Suprapubic skin (tissue), 4 donors: ENCODE results near the gene LRIG1. TPM values are rescaled to one million over a fixed set of nuclear protein-coding genes. Genes with fewer than 3 reads are reported as not detected.

Experiments used
- DNase-seq, 2 donors: peaks; one replicate each; pipeline ENCODE4 v3.0.0-alpha.2; 2019; ENCODE audit warnings: low spot score in 2 of 2
- H3K27ac ChIP-seq: fragments of 200-600 bp; sonication (generic); one replicate; pipeline ENCODE4 v1.5.1; 2019
- H3K27me3 ChIP-seq: fragments of 200-600 bp; sonication (generic); one replicate; pipeline ENCODE4 v1.5.1; 2019
- H3K36me3 ChIP-seq: fragments of 200-600 bp; sonication (generic); one replicate; pipeline ENCODE4 v1.5.1; 2019
- H3K4me1 ChIP-seq: fragments of 200-600 bp; sonication (generic); one replicate; pipeline ENCODE4 v1.5.1; 2019
- H3K4me3 ChIP-seq: fragments of 200-600 bp; sonication (generic); one replicate; pipeline ENCODE4 v1.5.1; 2019; ENCODE audit warnings: mild to moderate bottlenecking
- H3K9me3 ChIP-seq: fragments of 200-600 bp; sonication (generic); one replicate; pipeline ENCODE4 v1.5.1; 2019
- EP300 ChIP-seq: sonication (generic); formaldehyde crosslinking; IDR thresholded peaks from one replicate; pipeline ENCODE4 v1.6.1; 2017; ENCODE audit warnings: antibody characterized with exemption
- POLR2A ChIP-seq, 2 donors: fragments of 450-650 bp; IDR thresholded peaks; one replicate each; pipeline ENCODE4 v1.6.1; 2017; ENCODE audit warnings: antibody characterized with exemption in 2 of 2, mild to moderate bottlenecking in 2 of 2, moderate library complexity in 2 of 2
- POLR2AphosphoS5 ChIP-seq, 3 donors: sonication (generic); formaldehyde crosslinking; IDR thresholded peaks; one replicate each; pipeline ENCODE4 v1.6.1; 2017; ENCODE audit warnings: antibody characterized with exemption in 3 of 3
- WGBS: methylation state at CpG from one replicate; pipeline ENCODE4 v1.1.5; 2018; 5-methylcytosine and 5-hydroxymethylcytosine counted together
- total RNA-seq, 4 donors: library from RNA; depleted of rRNA; stranded (reverse); fragments of >200 nt; gene quantifications; one replicate each; pipeline ENCODE4 v1.1.0, GENCODE V29; 2016
- TF ChIP-seq, protein P1 (sequence below), 2 donors: fragments of 200-600 bp in 1 of 2; fragments of 450-650 bp in 1 of 2; sonication (generic) in 1 of 2; IDR thresholded peaks; one replicate each; pipeline ENCODE4 v1.5.1; 2016 to 2019; ENCODE audit warnings: antibody characterized with exemption in 2 of 2, mild to moderate bottlenecking in 1 of 2, moderate library complexity in 1 of 2

LRIG1 gene
- total RNA-seq, 4 donors from 2014 or later = 69.1 to 88.0 (median 78.9) TPM

DNA sequence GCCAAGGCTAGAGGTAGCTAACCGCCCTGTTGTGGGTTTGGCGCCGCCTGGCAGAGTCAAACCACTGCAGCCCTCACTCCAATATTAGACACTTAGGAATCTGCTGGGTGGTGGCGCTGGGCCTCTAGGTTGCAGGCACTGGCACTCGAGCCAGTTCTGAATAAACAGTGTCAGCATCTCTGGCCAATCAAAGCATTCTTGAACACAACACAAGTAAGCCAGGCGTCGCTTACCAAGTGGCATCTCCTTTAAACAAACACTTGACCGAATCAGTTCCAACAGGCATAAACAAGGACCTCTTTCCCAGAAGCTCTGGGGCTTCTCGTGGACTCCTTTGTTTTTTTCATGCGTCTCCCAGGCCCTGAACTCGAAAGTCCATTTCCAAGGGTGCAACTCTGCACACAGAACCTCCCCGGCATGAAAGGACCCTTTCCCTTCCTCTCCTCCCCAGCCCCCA lies 82.3 kb downstream of the LRIG1 start:
- TF ChIP-seq POLR2AphosphoS5 (IDR thresholded peaks at IDR 0.05) = no peak
- TF ChIP-seq POLR2A (IDR thresholded peaks at IDR 0.05) = no peak
- TF ChIP-seq, protein P1, sequence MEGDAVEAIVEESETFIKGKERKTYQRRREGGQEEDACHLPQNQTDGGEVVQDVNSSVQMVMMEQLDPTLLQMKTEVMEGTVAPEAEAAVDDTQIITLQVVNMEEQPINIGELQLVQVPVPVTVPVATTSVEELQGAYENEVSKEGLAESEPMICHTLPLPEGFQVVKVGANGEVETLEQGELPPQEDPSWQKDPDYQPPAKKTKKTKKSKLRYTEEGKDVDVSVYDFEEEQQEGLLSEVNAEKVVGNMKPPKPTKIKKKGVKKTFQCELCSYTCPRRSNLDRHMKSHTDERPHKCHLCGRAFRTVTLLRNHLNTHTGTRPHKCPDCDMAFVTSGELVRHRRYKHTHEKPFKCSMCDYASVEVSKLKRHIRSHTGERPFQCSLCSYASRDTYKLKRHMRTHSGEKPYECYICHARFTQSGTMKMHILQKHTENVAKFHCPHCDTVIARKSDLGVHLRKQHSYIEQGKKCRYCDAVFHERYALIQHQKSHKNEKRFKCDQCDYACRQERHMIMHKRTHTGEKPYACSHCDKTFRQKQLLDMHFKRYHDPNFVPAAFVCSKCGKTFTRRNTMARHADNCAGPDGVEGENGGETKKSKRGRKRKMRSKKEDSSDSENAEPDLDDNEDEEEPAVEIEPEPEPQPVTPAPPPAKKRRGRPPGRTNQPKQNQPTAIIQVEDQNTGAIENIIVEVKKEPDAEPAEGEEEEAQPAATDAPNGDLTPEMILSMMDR (IDR thresholded peaks at IDR 0.05) = no peak
- no peak for TF ChIP-seq EP300
- no peak for DNase-seq
- Histone ChIP-seq H3K36me3 (peaks cover 20% of the 10 kb centered on the region), H3K27ac (no peak overlapping the region), H3K4me1 (peaks cover 6% of the 10 kb centered on the region), H3K27me3 (no peaks in the 10 kb centered on the region), H3K9me3 (no peaks in the 10 kb centered on the region), H3K4me3 (no peak overlapping the region)
- 74% methylated on average over 12 of the region's 12 CpGs for WGBS

- Histone ChIP-seq H3K27me3 (no peaks in the 10 kb centered on the region), H3K36me3 (peaks cover 37% of the 10 kb centered on the region), H3K9me3 (no peaks in the 10 kb centered on the region), H3K27ac (no peak overlapping the region), H3K4me3 (no peak overlapping the region), H3K4me1 (peaks cover 6% of the 10 kb centered on the region)
- WGBS = 68% methylated on average over 14 of the region's 14 CpGs
- no peak for DNase-seq
- TF ChIP-seq, protein P1 (IDR thresholded peaks at IDR 0.05) = no peak
- TF ChIP-seq POLR2A (IDR thresholded peaks at IDR 0.05) (no peak), EP300 (no peak), POLR2AphosphoS5 (IDR thresholded peaks at IDR 0.05) (no peak)
Measured at GRCh38 chr3:66416556-66417304, 84.1 kb downstream of the LRIG1 start.

GRCh38 chr3:66415867-66416428 lies 84.9 kb downstream of the LRIG1 start:
- no peaks in the 10 kb centered on the region for H3K9me3 ChIP-seq
- no peak overlapping the region for H3K27ac ChIP-seq
- WGBS = 63% methylated on average over 5 of the region's 5 CpGs
- no peak overlapping the region for H3K4me3 ChIP-seq
- peaks cover 6% of the 10 kb centered on the region for H3K4me1 ChIP-seq
- no peak for TF ChIP-seq POLR2A (IDR thresholded peaks at IDR 0.05)
- no peak for TF ChIP-seq POLR2AphosphoS5 (IDR thresholded peaks at IDR 0.05)
- no peak for TF ChIP-seq EP300
- TF ChIP-seq, protein P1 (IDR thresholded peaks at IDR 0.05) = no peak
- DNase-seq = peak in 1 of 2 donors; percentile 9
- no peaks in the 10 kb centered on the region for H3K27me3 ChIP-seq
- peaks cover 43% of the 10 kb centered on the region for H3K36me3 ChIP-seq

GRCh38 chr3:66414846-66415245 lies 86.0 kb downstream of the LRIG1 start:
- H3K36me3 ChIP-seq = peaks cover 54% of the 10 kb centered on the region
- H3K4me1 ChIP-seq = peaks cover 6% of the 10 kb centered on the region
- H3K27me3 ChIP-seq = no peaks in the 10 kb centered on the region
- WGBS = 85% methylated on average over 5 of the region's 5 CpGs
- no peaks in the 10 kb centered on the region for H3K9me3 ChIP-seq
- H3K4me3 ChIP-seq = no peak overlapping the region
- H3K27ac ChIP-seq = no peak overlapping the region
- peak in 1 of 2 donors; percentile 9 for DNase-seq
- no peak for TF ChIP-seq POLR2A (IDR thresholded peaks at IDR 0.05)
- TF ChIP-seq POLR2AphosphoS5 (IDR thresholded peaks at IDR 0.05) = no peak
- TF ChIP-seq, protein P1 (IDR thresholded peaks at IDR 0.05) = no peak
- TF ChIP-seq EP300 = no peak

- 72% methylated on average over 6 of the region's 7 CpGs for WGBS
- no peak overlapping the region for H3K27ac ChIP-seq
Measured at GRCh38 chr3:66413151-66413751, 87.6 kb downstream of the LRIG1 start.

More at GRCh38 chr3:66413151-66413751, 87.6 kb downstream of the LRIG1 start:
- Histone ChIP-seq H3K4me3 (no peak overlapping the region), H3K27me3 (no peaks in the 10 kb centered on the region), H3K4me1 (peaks cover 12% of the 10 kb centered on the region), H3K9me3 (no peaks in the 10 kb centered on the region), H3K36me3 (peaks cover 62% of the 10 kb centered on the region)
- TF ChIP-seq POLR2A (IDR thresholded peaks at IDR 0.05) = no peak
- no peak for TF ChIP-seq POLR2AphosphoS5 (IDR thresholded peaks at IDR 0.05)
- TF ChIP-seq, protein P1 (IDR thresholded peaks at IDR 0.05) = no peak
- TF ChIP-seq EP300 = no peak
- DNase-seq = peak in 1 of 2 donors; percentile 26
